WTC11 (cell line): Measurements from ENCODE around the gene ELMO1. TPM values are rescaled to one million over a fixed set of nuclear protein-coding genes. Genes with fewer than 3 reads are reported as not detected.

Experiments
- ATAC-seq: fragments of 200-7000 bp; cut with Tn5 transposase; 2 replicates; pipeline ENCODE4 v1.10.0; 2021; ENCODE audit warnings: mild to moderate bottlenecking, moderate library complexity
- CTCF ChIA-PET: fragments of 300-600 bp; sonication (Branson Sonifier 250); formaldehyde crosslinking; loops from one replicate; lab custom pipeline; 2021; ENCODE audit warnings: antibody characterized with exemption; lab: Charles Lee
- POLR2A ChIA-PET: fragments of 350-600 bp; sonication (Branson Sonifier 250); formaldehyde crosslinking; loops from one replicate; lab custom pipeline; 2021; ENCODE audit warnings: antibody characterized with exemption; lab: Charles Lee
- DNase-seq: peaks from one replicate; pipeline ENCODE4 v3.0.0; 2021; ENCODE audit warnings: low spot score
- H3K27ac Mint-ChIP-seq: 2 replicates; pipeline ENCODE4 v1.8.0; 2021; ENCODE audit warnings: mixed read lengths
- H3K27me3 Mint-ChIP-seq: 2 replicates; pipeline ENCODE4 v1.8.0; 2021; ENCODE audit warnings: low read depth, mild to moderate bottlenecking, moderate library complexity, mixed read lengths
- H3K36me3 Mint-ChIP-seq: 2 replicates; pipeline ENCODE4 v1.8.0; 2021; ENCODE audit warnings: mixed read lengths
- H3K4me1 Mint-ChIP-seq: 2 replicates; pipeline ENCODE4 v1.8.0; 2022; ENCODE audit warnings: mixed read lengths
- H3K4me3 Mint-ChIP-seq: 2 replicates; pipeline ENCODE4 v1.8.0; 2021; ENCODE audit warnings: mild to moderate bottlenecking, moderate library complexity, mixed read lengths
- H3K9me3 Mint-ChIP-seq: 2 replicates; pipeline ENCODE4 v1.8.0; 2021; ENCODE audit warnings: mixed read lengths
- AR ChIP-seq: fragments of 250-450 bp; sonication (Bioruptor Pico); IDR thresholded peaks from 2 replicates; pipeline ENCODE4 v1.9.0; 2021; ENCODE audit warnings: mild to moderate bottlenecking
- CREB1 ChIP-seq: sonication (generic); formaldehyde crosslinking; IDR thresholded peaks from 2 replicates; pipeline ENCODE4 v1.8.0; 2023; ENCODE audit warnings: mild to moderate bottlenecking, missing genetic modification reagents
- CTCF ChIP-seq: fragments of 200-600 bp; IDR thresholded peaks from 2 replicates; pipeline ENCODE4 v1.8.0; 2022; ENCODE audit warnings: antibody characterized with exemption
- ESRRA ChIP-seq: sonication (generic); formaldehyde crosslinking; IDR thresholded peaks from 2 replicates; pipeline ENCODE4 v1.8.1; 2022; ENCODE audit warnings: mild to moderate bottlenecking, missing genetic modification reagents, borderline replicate concordance
- FOXK1 ChIP-seq: sonication (generic); formaldehyde crosslinking; IDR thresholded peaks from 2 replicates; pipeline ENCODE4 v1.8.0; 2022; ENCODE audit warnings: mild to moderate bottlenecking, moderate library complexity, missing genetic modification reagents
- GABPB1 ChIP-seq: sonication (generic); formaldehyde crosslinking; IDR thresholded peaks from 2 replicates; pipeline ENCODE4 v1.8.1; 2023; ENCODE audit warnings: mild to moderate bottlenecking, missing genetic modification reagents
- HMGXB4 ChIP-seq: sonication (generic); formaldehyde crosslinking; IDR thresholded peaks from 2 replicates; pipeline ENCODE4 v1.8.1; 2023; ENCODE audit warnings: mild to moderate bottlenecking, moderate library complexity, missing genetic modification reagents
- MXD4 ChIP-seq: fragments of 250-450 bp; sonication (Bioruptor Pico); IDR thresholded peaks from 2 replicates; pipeline ENCODE4 v1.8.0; 2021; ENCODE audit warnings: mild to moderate bottlenecking, moderate library complexity, borderline replicate concordance
- NFYB ChIP-seq: sonication (generic); formaldehyde crosslinking; conservative IDR thresholded peaks from 2 replicates; pipeline ENCODE4 v1.8.0; 2022; ENCODE audit warnings: low read depth, missing genetic modification reagents
- NR1H2 ChIP-seq: sonication (generic); formaldehyde crosslinking; IDR thresholded peaks from 2 replicates; pipeline ENCODE4 v1.9.0; 2021; ENCODE audit warnings: mild to moderate bottlenecking, moderate library complexity, missing genetic modification reagents
- SOX15 ChIP-seq: fragments of 250-450 bp; sonication (Bioruptor Pico); IDR thresholded peaks from 2 replicates; pipeline ENCODE4 v1.9.0; 2021; ENCODE audit warnings: mild to moderate bottlenecking
- TEAD1 ChIP-seq: sonication (generic); formaldehyde crosslinking; IDR thresholded peaks from 2 replicates; pipeline ENCODE4 v1.8.0; 2022; ENCODE audit warnings: mild to moderate bottlenecking, missing genetic modification reagents
- TP53 ChIP-seq: sonication (generic); formaldehyde crosslinking; IDR thresholded peaks from 2 replicates; pipeline ENCODE4 v1.8.1; 2023; ENCODE audit warnings: mild to moderate bottlenecking, missing genetic modification reagents
- ZBTB43 ChIP-seq: sonication (generic); formaldehyde crosslinking; IDR thresholded peaks from 2 replicates; pipeline ENCODE4 v1.8.1; 2023; ENCODE audit warnings: mild to moderate bottlenecking, missing genetic modification reagents
- ZNF138 ChIP-seq: sonication (generic); formaldehyde crosslinking; conservative IDR thresholded peaks from 2 replicates; pipeline ENCODE4 v1.8.1; 2022; ENCODE audit warnings: mild to moderate bottlenecking, moderate library complexity, missing genetic modification reagents
- ZNF232 ChIP-seq: sonication (generic); formaldehyde crosslinking; IDR thresholded peaks from 2 replicates; pipeline ENCODE4 v1.8.0; 2022; ENCODE audit warnings: mild to moderate bottlenecking, missing genetic modification reagents
- total RNA-seq: library from RNA; stranded (reverse); gene quantifications from 3 replicates; pipeline ENCODE4 v1.2.3, GENCODE V29; 2021

ELMO1 gene
- total RNA-seq, 1 experiment from 2014 or later: 19.4 TPM

GRCh38 chr7:37097983-37098382 lies 350.7 kb downstream of the ELMO1 start:
- Mint-ChIP-seq H3K4me3 (no peak overlapping the region), H3K36me3 (no peaks in the 10 kb centered on the region), H3K4me1 (peaks cover 30% of the 10 kb centered on the region), H3K27me3 (no peaks in the 10 kb centered on the region), H3K9me3 (peaks cover 4% of the 10 kb centered on the region; the same call in 1 of the 2 replicates), H3K27ac (peak overlapping the region; percentile 92; the same call in 1 of the 2 replicates)
- ChIA-PET CTCF (interaction anchor here (1.1 to 3.5 kb wide), 5 partner anchors 10 to 131 kb away, joined by 3 to 21 read pairs (median 3); no protein-coding TSS in a partner anchor), POLR2A (no interaction called here)
- no peak for TF ChIP-seq FOXK1 (CRISPR knock-in tag)
- no peak for TF ChIP-seq ZNF232
- no peak for TF ChIP-seq ESRRA (CRISPR knock-in tag)
- TF ChIP-seq NR1H2 (CRISPR knock-in tag): no peak
- TF ChIP-seq ZNF138 (CRISPR knock-in tag): no peak
- TF ChIP-seq CREB1 (CRISPR knock-in tag): no peak
- TF ChIP-seq TP53 (CRISPR knock-in tag): no peak
- no peak for TF ChIP-seq ZBTB43 (CRISPR knock-in tag)
- TF ChIP-seq TEAD1 (CRISPR knock-in tag): no peak
- TF ChIP-seq NFYB (CRISPR knock-in tag): no peak
- no peak for TF ChIP-seq SOX15 (CRISPR knock-in tag)
- no peak for TF ChIP-seq HMGXB4
- no peak for DNase-seq
- no peak for ATAC-seq

- ChIA-PET CTCF (interaction anchor here (0.8 to 3.5 kb wide), 4 partner anchors 20 to 130 kb away, joined by 3 to 21 read pairs (median 6); no protein-coding TSS in a partner anchor), POLR2A (no interaction called here)
- no peak overlapping the region for H3K4me3 Mint-ChIP-seq
- H3K4me1 Mint-ChIP-seq: peaks cover 30% of the 10 kb centered on the region
- DNase-seq (no peak), ATAC-seq (no peak)
- no peak overlapping the region for H3K27ac Mint-ChIP-seq
- TF ChIP-seq TP53 (CRISPR knock-in tag): no peak
- no peak for TF ChIP-seq GABPB1 (CRISPR knock-in tag)
- no peak for TF ChIP-seq MXD4 (CRISPR knock-in tag)
- peak; percentile 53; the same call in 1 of the 2 replicates for TF ChIP-seq CTCF
- no peak for TF ChIP-seq AR (CRISPR knock-in tag)
- peaks cover 10% of the 10 kb centered on the region for H3K9me3 Mint-ChIP-seq
- H3K27me3 Mint-ChIP-seq: no peaks in the 10 kb centered on the region
- H3K36me3 Mint-ChIP-seq: peaks cover 3% of the 10 kb centered on the region; the same call in 1 of the 2 replicates
These were observed 351.4 kb downstream of the ELMO1 start for GRCh38 chr7:37097276-37097675.
